COR-L47 (cell line): ENCODE data around the gene GMDS.
A peak's percentile ranks its signal among the peaks of the same experiment; 100 is the strongest.

Experiments
- DNase-seq: peaks from one replicate; lab custom pipeline; 2025; lab: John Stamatoyannopoulos, UW

Gene GMDS

DNA sequence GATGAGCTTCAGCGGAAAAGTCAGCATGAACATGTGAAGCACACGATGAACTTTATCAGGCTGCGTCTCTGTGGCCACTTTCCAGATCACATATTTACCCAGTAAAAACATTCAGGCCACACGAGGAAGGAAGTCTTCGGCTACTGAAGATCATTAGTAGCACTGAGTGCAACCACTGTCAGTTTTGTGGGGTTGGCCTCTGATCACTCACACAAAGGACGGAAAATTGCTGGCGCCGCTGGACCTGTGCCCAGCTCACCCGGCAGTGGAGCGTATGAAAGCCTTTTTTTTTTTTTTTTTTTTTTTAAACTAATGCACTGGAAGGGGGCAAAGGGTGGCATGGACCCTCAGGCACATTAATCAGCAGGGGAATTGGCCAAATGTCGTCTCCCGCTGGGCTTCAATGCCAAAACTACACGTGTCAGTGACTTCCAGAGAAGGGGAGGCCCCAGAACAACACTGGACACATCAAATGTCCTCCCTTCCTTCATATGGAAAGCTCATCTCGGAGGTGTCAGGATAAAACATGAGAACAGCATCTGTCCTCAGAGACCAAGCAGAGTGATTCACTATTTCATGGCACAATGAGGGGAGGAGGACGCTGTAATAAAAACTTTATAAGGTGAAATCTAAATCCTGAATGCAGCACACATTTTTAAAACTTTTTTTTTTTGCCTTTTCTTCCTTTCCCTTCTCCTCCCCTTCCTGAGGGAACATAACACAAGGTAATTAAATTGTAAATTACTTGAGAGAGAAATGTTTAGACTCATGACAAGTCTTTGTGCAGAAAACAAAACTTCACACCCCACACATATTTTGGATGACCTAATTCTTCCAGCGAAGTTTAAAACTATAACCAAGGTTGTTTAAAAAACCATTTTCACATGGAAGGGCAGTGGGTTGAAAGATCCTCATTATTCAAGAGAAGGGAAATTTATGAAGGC is 412.3 kb downstream of the GMDS start:
- DNase-seq: peak; percentile 79

DNA sequence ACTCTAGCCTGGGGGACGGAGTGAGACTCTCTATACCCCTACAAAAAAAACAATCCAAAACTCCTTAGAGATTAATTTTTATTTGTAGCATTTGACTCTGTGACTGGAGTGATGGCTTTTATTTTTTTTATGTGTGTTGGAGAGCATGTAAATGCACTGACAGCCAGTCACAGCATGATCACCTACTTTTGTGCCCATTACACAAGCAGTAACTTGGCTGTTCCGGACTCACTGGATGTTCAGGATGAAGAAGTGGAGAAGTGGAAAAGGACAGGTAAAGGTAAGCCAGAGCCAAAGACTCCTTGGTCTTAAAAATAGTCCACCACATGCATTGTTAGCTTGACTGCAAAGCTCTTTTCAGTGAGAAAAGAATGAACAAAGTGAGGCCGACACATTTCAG is 413.0 kb downstream of the GMDS start:
- DNase-seq: no peak

DNA sequence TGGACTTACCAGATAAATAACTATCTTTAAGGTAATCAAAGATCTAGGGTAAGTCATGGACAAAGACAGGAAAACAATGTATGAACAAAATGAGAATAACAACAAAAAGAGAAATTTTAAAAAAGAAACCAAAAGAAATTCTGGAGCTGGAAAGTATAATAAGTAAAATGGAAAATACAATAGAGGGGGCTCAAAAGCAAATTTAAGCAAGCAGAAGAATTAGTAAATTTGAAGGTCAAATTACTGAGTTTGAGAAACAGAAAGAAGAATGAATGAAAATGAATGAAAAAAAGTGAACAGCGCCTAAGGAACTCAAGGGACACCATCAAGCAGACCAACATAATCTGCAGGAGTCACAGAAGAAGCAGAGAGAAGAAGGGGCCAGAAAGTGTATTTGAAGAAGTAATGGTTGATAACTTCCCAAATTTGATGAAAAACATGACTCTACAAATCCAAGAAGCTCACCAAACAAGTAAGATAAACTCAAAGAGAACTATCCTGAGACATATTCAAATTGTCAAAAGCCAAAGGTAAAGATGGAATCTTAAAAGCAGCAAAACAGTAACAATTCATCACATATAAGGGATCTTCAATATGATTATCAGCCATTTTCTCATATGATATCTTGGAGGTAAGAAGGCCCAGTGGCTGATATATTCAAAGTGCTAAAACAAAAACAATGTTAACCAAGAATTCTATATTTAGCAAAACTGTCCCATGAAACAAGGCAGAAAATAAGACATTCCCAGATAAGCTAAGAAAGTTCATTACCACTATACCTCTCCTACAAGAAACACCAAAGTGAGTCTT is 417.2 kb downstream of the GMDS start:
- DNase-seq: no peak

DNA sequence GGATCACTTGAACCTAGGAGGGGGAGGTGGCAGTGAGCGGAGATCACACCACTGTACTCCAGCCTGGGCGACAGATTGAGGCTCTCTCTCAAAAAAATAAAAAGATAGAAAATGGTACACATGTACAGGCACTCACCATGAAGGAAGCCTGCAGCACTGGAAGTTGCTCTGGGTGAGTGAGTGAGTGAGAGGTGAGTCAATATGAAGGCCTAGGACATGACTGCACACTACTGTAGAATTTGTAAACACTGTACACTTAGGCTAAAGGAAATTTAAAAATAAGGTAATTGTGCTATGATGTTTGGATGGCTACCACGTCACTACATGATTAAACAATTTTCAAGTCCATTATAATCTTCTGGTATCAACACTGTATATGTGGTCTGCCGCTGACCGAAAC is 419.5 kb downstream of the GMDS start:
- DNase-seq: no peak

DNA sequence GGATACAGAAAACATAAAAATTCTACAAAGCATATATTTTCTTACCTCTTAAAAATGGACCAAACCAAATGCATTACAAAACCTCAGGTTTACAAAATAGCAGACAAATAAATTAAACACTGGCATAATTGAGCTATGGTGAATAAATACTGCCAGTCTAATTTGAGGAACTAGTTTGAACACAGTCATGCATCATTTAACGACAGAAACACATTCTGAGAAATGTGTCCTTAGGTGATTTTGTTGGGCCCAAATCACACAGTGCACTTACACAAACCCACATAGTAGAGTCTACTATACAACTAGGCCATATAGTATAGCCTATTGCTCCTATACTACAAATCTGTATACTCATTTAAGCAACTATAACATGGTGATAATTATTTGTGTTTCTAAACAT is 420.1 kb downstream of the GMDS start:
- no peak for DNase-seq

DNA sequence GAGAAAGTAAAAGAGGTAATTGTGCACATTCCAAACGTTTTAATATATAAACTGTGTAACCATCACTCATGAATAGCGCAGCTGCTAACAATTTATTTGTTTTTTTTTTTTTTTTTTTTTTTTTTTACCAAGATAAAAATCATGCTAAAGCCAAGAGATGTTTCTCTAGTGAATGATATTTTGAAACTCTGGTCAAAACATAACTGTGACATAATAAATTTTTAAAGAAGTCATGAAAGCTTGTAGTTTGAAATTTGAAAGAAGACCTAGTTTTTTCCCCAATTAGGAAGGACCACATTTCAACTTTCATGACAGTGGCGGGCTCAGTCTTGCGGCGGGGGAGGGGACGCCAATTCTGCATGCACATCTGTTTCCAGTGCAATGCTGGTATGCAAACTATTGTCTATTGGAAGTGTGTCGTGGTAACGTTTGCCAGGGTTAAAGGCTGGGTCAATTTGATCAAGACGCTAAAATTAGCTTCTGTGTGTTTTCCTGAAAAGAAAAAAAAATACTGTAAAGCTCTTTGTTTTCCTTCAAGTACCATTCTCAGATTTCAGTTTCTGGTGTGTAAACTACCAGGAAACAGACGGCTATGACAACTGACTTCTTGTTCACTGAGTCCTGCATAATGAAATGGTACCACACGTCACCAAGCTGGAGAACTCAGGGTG is 423.8 kb downstream of the GMDS start:
- DNase-seq: no peak

DNA sequence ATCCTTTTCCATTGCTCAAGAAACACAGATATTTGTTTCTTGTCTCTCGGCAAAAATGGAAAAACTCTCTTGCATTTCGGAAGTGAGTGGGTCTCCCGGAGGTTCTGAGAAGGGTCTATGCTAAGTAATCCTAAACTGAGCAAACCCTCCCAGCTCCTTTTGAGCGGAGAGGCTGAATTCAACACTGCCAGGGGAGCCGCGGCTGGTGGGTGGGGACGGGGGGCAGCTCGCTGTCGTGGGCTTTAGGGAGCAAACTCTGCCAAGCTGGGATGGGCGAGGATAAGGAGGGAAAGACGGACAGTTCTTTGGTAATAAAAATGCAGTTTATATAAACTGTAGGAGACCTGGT is 424.3 kb downstream of the GMDS start:
- no peak for DNase-seq

DNA sequence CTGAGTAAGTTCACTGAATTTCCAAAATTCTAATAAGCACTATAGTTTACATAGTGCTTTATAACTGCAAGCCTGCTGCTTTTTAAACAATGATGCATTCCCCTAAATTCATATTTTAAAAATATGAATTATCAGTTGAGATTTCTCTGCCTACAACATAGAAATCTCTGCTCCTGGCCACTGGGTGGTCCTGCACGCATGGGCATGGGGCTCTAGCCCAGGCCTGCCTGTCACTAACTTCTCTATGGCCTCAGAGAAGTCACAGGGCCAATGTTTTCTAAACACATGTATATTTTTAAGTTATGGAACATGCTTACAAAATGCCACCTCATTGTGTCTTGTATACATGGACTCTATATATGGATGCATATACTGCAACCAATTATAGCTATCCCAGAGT is 424.7 kb downstream of the GMDS start:
- no peak for DNase-seq

DNA sequence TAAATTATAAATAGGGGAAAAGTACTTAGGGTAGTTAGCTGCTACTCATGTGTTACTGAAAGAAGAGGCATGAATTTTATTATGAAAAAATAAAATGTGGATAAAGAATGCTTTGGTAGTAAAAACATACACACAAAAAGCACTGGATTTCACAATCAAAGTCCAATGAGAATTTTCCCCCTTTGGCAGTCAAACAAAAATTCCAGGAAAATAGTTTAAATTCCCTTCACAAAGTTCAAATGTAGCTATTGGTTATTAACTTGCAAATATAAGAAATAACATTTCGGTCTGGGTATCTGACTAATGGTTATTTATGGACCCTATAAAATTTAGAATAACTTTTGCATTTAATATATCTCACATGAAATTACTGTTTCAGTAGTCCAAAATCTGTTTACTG is 425.2 kb downstream of the GMDS start:
- DNase-seq: no peak

DNA sequence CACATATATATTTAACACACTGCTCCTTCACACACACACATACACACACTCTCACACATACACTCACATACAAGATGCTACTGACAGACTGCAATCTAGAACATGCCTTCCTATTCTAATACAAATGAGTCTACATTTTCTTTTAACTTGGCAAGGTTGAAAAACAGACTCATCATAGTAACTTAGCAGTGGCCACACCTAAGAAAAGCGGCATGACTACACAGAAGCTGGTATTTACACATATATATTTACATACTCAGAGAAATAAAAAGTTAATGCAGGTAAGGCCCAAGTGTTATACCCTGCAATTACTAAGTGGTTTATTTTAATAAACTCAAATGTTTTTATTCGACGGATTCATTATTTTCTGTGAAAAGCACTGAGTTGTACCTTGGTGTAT is 426.4 kb downstream of the GMDS start:
- DNase-seq: no peak

DNA sequence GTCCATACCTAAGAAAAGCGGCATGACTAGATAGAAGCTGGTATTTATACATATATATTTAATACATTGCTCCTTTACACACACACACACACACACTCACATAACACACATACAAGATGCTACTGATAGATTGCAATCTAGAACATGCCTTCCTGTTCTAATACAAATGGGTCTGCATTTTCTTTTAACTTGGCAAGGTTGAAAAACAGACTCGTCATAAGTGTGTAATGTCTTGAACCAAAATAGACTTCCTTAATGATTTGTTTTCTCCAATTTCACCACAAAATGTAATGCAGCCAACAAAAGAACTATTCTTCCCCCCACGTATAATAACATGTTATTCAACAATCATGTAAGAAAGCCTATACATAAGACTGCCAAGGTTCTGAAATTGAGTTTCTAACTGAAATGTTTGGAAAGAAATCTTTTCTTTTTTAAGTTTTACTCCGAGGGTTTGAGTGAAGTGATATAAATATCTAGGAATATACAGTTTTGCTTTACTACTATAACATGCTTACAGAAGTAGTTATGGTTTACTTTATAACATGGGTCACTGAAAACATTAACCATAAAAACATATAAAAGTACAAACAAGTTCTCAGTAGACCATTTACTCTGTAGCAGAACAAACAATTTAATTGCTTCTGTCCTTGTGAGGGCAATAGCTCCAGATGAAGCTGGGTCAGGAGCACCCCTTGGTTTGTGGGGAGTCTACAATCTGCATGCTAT is 428.2 kb downstream of the GMDS start:
- DNase-seq: no peak

DNA sequence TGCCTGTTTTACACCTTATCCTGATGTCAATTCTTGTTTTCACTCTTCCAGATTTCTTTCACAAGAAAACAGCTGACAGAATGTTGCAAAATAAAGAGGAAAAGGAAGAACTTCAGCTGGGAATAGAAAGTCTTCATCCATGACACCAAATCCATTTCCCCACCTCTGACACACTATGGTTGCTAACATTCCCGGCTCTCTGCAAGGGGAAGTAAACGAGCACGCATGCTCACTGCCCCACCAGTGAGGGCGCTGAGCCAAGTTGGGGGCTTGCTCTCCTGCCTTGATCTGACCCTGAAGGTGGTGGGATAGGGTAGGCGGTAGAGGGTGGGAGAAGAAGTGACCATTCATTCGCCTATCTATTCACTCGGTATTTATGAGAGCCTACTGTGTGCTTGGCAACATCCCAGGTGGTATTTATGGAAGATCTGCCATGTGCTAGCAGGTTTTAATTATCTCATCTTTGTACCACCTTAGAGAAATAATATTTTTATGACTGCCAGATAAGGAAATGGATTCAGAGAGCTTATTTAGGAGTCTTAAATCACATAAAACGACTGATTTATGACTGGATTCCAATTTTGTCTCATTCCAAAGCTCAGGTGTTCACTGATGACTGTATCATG is 429.5 kb downstream of the GMDS start:
- no peak for DNase-seq

DNA sequence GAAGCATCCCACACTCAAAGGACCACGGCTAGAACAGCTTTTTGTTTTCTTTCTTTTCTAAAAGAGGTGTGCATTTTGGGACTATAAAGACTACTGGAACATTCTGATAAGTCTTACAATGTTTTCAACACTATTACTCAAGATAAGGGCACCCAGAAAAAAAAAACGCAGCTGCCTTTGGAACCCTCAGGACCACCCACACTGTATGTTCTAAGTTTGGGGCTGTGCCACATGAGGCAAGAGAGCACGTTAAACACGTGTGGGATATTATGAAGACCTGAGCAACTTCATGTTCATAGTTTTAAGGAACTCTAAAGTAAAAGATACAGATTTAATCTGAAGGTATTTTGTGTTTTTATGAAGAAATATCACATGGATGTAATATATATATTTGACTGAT is 431.1 kb downstream of the GMDS start:
- no peak for DNase-seq

DNA sequence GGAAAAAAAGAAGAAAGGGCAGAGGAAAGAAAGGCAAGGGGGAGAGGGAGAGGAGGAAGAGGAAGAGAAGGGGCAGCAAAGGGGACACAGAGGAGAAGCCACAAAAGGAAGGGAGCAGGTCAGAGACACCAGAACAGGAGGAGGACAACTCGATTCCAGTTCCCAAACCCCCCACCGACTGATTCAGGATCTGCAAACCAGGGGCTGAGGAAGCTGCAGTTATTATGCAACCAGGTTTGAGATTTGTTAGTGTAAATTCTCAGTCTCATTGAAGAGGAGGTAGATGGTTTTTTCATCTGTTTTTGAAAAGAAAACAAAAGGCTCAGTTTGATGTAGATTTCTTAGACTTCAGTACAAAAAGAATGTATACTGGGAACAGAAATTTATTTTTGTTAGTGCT is 432.9 kb downstream of the GMDS start:
- DNase-seq: no peak

DNA sequence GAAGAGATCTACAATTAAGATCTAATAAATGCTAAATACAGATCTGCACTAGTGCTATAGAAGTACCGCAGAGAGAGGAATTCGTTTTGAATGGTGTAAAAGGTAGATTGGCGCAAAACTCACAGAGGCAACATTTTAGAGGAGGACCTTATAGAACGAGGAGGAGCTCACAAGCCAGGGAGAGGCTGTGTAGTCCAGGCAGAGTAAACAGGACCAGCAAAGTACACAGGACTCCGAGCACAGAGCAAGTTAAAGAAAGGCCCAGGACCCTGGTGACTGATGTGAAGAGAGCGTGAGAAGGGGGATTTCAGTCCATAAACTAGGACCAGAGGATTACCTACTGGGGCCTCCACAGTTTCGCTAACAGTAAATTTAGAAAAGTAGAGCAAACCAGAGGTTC is 433.4 kb downstream of the GMDS start:
- DNase-seq: no peak

DNA sequence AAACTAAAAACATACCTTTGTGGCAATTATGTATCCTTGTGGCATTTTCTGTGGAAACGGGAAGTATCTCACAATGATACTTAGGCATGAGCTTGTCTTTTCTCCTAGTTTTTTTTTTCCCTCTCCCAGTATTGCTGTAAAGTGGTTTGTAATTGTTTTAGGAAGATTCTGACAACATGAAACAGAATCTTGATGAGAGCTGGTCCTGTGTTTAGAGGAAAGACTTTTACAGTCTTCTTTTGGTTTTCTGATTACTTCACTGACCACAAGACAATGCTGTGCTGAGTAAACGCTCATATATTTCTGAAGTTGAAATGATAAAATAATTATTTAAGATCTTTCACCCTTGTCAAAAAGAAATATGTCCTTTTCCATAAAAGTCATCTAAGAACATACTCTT is 434.5 kb downstream of the GMDS start:
- DNase-seq: no peak

DNA sequence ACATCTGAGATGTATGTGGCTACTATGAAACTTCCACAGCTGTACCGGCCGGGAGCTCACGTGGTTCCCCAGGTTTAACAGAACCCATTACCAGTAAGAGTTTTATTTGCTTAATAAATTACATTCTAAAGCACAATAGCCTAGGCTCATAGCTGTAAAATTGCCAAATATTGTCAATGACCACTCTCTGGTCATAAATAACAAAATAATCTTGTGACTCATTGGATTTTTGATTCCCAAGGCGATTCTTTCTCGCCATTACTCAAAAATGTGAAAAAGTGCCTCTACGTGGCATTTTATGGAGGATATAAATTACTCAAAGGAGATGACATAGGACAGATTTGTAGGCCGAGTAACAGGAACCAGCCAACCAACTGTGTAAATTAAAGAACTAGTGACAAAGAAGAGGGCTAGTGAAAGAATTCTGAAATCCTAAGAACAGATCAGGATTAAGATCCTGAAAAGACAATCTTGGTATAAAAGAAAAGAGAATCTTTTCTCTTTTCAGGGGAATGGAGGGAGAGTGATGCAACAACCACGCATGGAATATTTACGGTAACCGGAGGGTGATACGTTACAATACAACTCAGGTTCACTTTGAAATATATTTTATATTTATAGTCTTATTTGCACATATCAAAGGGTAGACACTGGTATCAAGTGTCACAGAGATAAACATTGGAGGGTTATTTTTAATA is 436.0 kb downstream of the GMDS start:
- DNase-seq: no peak

DNA sequence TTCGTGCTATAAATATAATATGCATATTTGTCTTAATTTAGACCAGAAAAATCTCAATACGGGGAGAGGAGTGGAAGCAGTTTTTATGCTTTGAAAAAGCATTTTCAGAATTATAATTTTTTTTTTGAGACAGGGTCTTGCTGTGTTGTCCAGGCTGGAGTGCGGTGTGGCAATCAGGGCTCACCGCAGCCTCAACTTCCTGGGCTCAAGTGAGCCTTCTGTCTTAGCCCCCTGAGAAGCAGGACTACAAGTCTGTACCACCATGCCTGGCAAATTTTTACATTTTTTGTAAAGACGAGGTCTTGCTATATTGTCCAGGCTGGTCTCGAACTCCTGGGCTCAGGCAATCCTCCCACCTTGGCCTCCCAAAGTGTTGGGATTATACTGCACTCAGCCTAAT is 438.5 kb downstream of the GMDS start:
- no peak for DNase-seq

DNA sequence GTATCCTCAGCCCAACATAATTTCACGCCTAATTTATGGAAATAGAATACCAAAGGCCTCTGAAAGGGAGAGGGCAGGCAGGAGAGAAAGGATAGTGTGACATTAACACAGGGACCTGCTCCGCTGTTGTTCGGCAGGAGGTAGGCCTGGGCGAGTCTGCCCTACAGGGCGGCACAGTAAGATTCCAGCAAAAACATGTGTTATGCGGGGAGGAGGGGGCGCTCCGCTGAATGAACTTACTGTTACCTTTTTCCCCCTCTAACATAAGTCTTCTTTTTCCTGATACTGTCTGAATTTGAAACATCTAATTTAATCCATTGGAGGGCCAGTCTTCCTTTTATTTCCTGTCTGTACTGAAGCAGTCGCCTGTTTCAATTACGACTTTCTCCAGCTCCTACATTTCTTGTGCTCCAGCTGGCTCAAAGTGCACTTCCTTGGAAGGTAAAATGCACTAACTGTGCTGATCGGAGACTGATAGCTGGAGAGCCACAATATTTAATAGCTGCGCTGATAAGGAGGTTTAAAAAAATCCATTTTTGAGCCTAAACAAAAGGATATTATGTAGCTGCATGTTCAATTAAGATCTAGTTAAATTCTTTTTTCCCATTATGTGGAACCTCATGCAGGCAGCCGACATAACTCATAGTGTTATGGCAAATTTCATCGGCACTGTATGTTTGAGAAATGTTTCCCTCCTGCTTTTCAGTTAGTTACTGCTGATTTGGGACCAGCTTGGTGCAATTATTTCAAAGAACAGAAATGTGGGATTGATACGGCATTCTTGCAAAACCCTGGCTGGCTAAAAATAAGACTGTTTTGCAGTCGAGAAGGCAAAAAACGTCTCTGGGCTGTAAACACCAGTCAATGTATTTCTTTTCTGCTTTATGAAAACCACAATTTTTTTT is 442.7 kb downstream of the GMDS start:
- no peak for DNase-seq

DNA sequence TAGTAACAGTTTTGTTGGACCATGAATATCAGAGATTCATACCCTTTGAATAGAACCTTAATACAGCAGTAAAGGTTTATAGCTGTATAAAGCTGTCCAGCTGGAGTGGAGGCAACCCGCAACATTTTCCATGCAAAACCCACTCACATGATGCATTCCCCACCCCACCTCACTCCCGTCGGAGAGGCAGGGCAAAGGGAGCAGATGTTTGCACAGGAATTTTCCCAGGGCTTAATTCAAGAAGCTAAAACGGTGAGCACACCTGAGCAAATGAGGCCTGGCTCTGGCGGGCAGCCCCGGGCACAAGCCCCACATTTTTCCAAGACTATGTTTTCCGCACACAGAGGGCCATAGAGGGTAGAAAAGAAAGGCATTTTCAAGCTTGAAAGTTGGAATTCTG is 444.0 kb downstream of the GMDS start:
- no peak for DNase-seq
